Endodermal cell (in vitro differentiated cells): ENCODE measurements around the gene CUEDC1. TPM values are rescaled to one million over a fixed set of nuclear protein-coding genes. Genes with fewer than 3 reads are reported as not detected.

Source experiments
- DNase-seq: peaks from one replicate; pipeline ENCODE4 v3.0.0-alpha.2; 2017
- H3K27ac ChIP-seq: 2 replicates; pipeline ENCODE4 v1.5.1; 2013; ENCODE audit warnings: mild to moderate bottlenecking, low read depth, low read length, moderate library complexity
- H3K27me3 ChIP-seq: 2 replicates; pipeline ENCODE4 v1.6.1; 2013; ENCODE audit warnings: mild to moderate bottlenecking, low read length, moderate library complexity; ENCODE audit not compliant: insufficient read depth, control insufficient read depth, poor library complexity, severe bottlenecking
- H3K36me3 ChIP-seq: 2 replicates; pipeline ENCODE4 v1.7.0; 2013; ENCODE audit warnings: mild to moderate bottlenecking, low read length, moderate library complexity; ENCODE audit not compliant: control insufficient read depth, insufficient read depth
- H3K4me1 ChIP-seq: one replicate; pipeline ENCODE4 v1.7.0; 2013; ENCODE audit warnings: low read length; ENCODE audit not compliant: control insufficient read depth, insufficient read depth
- H3K4me3 ChIP-seq: 2 replicates; pipeline ENCODE4 v1.5.1; 2013; ENCODE audit warnings: mild to moderate bottlenecking, low read length, moderate library complexity
- H3K9ac ChIP-seq: 2 replicates; pipeline ENCODE4 v1.6.1; 2013; ENCODE audit warnings: mild to moderate bottlenecking, low read length, moderate library complexity; ENCODE audit not compliant: poor library complexity, severe bottlenecking; ENCODE audit errors: extremely low read depth
- H3K9me3 ChIP-seq: 2 replicates; pipeline ENCODE4 v1.6.1; 2013; ENCODE audit warnings: mild to moderate bottlenecking, low read length, moderate library complexity; ENCODE audit not compliant: control insufficient read depth
- H3K27ac Mint-ChIP-seq: 2 replicates; pipeline ENCODE4 v1.8.0; 2020; ENCODE audit warnings: mixed read lengths
- H3K27me3 Mint-ChIP-seq: 2 replicates; pipeline ENCODE4 v1.8.0; 2021; ENCODE audit warnings: mild to moderate bottlenecking, mixed read lengths; ENCODE audit not compliant: insufficient read depth
- H3K36me3 Mint-ChIP-seq: 2 replicates; pipeline ENCODE4 v1.8.0; 2020; ENCODE audit warnings: low read depth, mixed read lengths
- H3K4me1 Mint-ChIP-seq: 2 replicates; pipeline ENCODE4 v1.8.0; 2020; ENCODE audit warnings: mixed read lengths
- H3K4me3 Mint-ChIP-seq: 2 replicates; pipeline ENCODE4 v1.8.0; 2020; ENCODE audit warnings: mild to moderate bottlenecking, moderate library complexity, mixed read lengths
- H3K9me3 Mint-ChIP-seq: 2 replicates; pipeline ENCODE4 v1.8.0; 2020; ENCODE audit warnings: mild to moderate bottlenecking, mixed read lengths
- CTCF ChIP-seq: fragments of 200-600 bp; sonication (generic); conservative IDR thresholded peaks from 2 replicates; pipeline ENCODE4 v1.5.0; 2021; ENCODE audit warnings: antibody characterized with exemption, mild to moderate bottlenecking
- WGBS, 2 experiments: methylation state at CpG; one replicate each; pipeline versions ENCODE4 v1.1.5 to v1.1.7; 2013; ENCODE audit warnings: missing lambda C conversion rate in 2 of 2, mixed read lengths in 1 of 2; ENCODE audit not compliant: insufficient coverage in 1 of 2, insufficient read length in 1 of 2; 5-methylcytosine and 5-hydroxymethylcytosine counted together
- total RNA-seq, 2 donors: library from RNA; stranded (reverse); fragmentation: NEBNext Ultra II Directional in 1 of 2; extraction: Animal tissue kit (Norgen Biotek cat#: 25700) in 1 of 2; gene quantifications; 2 replicates in 1 of 2; 3 replicates in 1 of 2; pipeline ENCODE4 v1.2.1, GENCODE V29; 2021

The CUEDC1 gene
- total RNA-seq, 2 donors from 2014 or later = 11.0 to 18.7 TPM

GRCh38 chr17:57835333-57835900, 119.8 kb downstream of the CUEDC1 start:
- H3K9ac ChIP-seq = no peak overlapping the region
- Mint-ChIP-seq H3K4me1 (peaks cover 22% of the 10 kb centered on the region), H3K36me3 (peaks cover 19% of the 10 kb centered on the region), H3K4me3 (no peak overlapping the region), H3K27me3 (no peaks in the 10 kb centered on the region), H3K9me3 (no peaks in the 10 kb centered on the region), H3K27ac (no peak overlapping the region)
- no peak overlapping the region for H3K4me3 ChIP-seq
- no peak for DNase-seq
- no peak overlapping the region for H3K27ac ChIP-seq
- H3K9me3 ChIP-seq = no peaks in the 10 kb centered on the region
- peaks cover 29% of the 10 kb centered on the region for H3K36me3 ChIP-seq
- TF ChIP-seq CTCF = no peak
- peaks cover 2% of the 10 kb centered on the region for H3K4me1 ChIP-seq
- no peaks in the 10 kb centered on the region for H3K27me3 ChIP-seq
- 100% methylated on average over 2 of the region's 2 CpGs for WGBS, 2 experiments

GRCh38 chr17:57834146-57834741, 121.0 kb downstream of the CUEDC1 start:
- Histone ChIP-seq H3K4me1 (peaks cover 2% of the 10 kb centered on the region), H3K27ac (no peak overlapping the region), H3K36me3 (peaks cover 17% of the 10 kb centered on the region), H3K27me3 (no peaks in the 10 kb centered on the region), H3K4me3 (no peak overlapping the region), H3K9ac (no peak overlapping the region), H3K9me3 (no peaks in the 10 kb centered on the region)
- Mint-ChIP-seq H3K36me3 (peaks cover 10% of the 10 kb centered on the region), H3K27ac (no peak overlapping the region), H3K4me3 (no peak overlapping the region), H3K9me3 (no peaks in the 10 kb centered on the region), H3K27me3 (no peaks in the 10 kb centered on the region), H3K4me1 (peaks cover 22% of the 10 kb centered on the region)
- DNase-seq = peak; percentile 88
- TF ChIP-seq CTCF = peak; percentile 50
- 81 to 82% methylated on average over 10 to 13 of the region's 13 CpGs for WGBS, 2 experiments

- peak; percentile 99 for TF ChIP-seq CTCF
- peaks cover 22% of the 10 kb centered on the region for H3K4me1 Mint-ChIP-seq
- peaks cover 2% of the 10 kb centered on the region for H3K4me1 ChIP-seq
- no peaks in the 10 kb centered on the region for H3K27me3 ChIP-seq
- WGBS, 2 experiments = 10 to 11% methylated on average over 9 to 13 of the region's 13 CpGs
- H3K9me3 ChIP-seq = no peaks in the 10 kb centered on the region
- H3K4me3 ChIP-seq = peak overlapping the region; percentile 76
- no peaks in the 10 kb centered on the region for H3K9me3 Mint-ChIP-seq
- H3K4me3 Mint-ChIP-seq = no peak overlapping the region
- H3K27me3 Mint-ChIP-seq = peaks cover 1% of the 10 kb centered on the region
- peaks cover 2% of the 10 kb centered on the region for H3K36me3 Mint-ChIP-seq
- H3K9ac ChIP-seq = no peak overlapping the region
- DNase-seq = peak; percentile 90
- H3K36me3 ChIP-seq = peaks cover 9% of the 10 kb centered on the region
- H3K27ac Mint-ChIP-seq = no peak overlapping the region
- peak overlapping the region; percentile 85 for H3K27ac ChIP-seq
These were observed 121.9 kb downstream of the CUEDC1 start for GRCh38 chr17:57833179-57833939.
